ENCODE measurements around the gene ARHGEF3.

DNA sequence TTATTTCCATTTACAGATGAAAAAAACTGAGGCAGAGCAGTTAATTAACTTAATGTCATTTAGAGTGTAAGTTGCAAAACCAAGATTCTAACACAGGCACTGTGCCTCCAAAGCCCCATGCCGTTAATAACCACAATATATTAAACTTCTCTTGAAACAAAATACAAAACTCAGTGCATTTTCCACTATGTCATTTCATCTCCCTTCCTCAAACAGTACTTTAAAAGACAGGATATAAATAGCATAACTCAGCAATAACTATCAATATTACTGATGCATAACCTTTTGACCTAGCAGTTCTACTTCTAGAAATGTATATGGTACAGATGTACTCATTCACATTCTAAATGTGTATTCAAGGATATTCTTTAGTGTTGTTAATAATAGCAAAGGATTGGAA is 113.6 kb downstream of the ARHGEF3 start:
- no peak for TF ChIP-seq YY1 (IDR thresholded peaks at IDR 0.05; ENCODE audit: insufficient read depth, insufficient read length)
- no peak for TF ChIP-seq ZNF274 (IDR thresholded peaks at IDR 0.05; ENCODE audit: low read depth, low read length)

Data from NT2/D1 (cell line).